MM.1S (cell line): ENCODE data around the gene RXRA.

ENCODE experiments used
- CTCF ChIP-seq: fragments of 300-600 bp; sonication (generic); IDR thresholded peaks from 2 replicates; pipeline ENCODE4 v1.5.1; 2016; ENCODE audit warnings: antibody characterized with exemption, low read length, mixed read lengths
- EZH2phosphoT487 ChIP-seq: fragments of 300-600 bp; sonication (generic); IDR thresholded peaks from 2 replicates; pipeline ENCODE4 v1.6.1; 2018; ENCODE audit warnings: antibody characterized with exemption, low read length

- TF ChIP-seq CTCF (no peak), EZH2phosphoT487 (no peak)
Observed at GRCh38 chr9:134432471-134432870, 106.2 kb downstream of the RXRA start.
